CD14-positive monocyte (primary cell): Measurements from ENCODE around the gene KBTBD13. TPM values are rescaled to one million over a fixed set of nuclear protein-coding genes. Genes with fewer than 3 reads are reported as not detected.

Experiments used
- DNase-seq, 3 donors: peaks; one replicate each; pipeline ENCODE4 v3.0.0-alpha.2; 2011 to 2022
- H2AFZ ChIP-seq: 2 replicates; pipeline ENCODE4 v1.6.0; 2012; ENCODE audit warnings: mild to moderate bottlenecking, low read depth, low read length, inconsistent platforms; ENCODE audit not compliant: insufficient read depth, poor library complexity, severe bottlenecking
- H3K27ac ChIP-seq, 2 donors: 1 replicate in 1 of 2; 2 replicates in 1 of 2; pipeline ENCODE4 v1.5.1; 2012 to 2013; ENCODE audit warnings: low read length in 2 of 2, control low read depth in 1 of 2, inconsistent platforms in 1 of 2, low read depth in 1 of 2, mild to moderate bottlenecking in 1 of 2
- H3K27me3 ChIP-seq, 2 donors: one replicate each; pipeline versions ENCODE4 v1.6.0 to v1.6.1; 2011 to 2013; ENCODE audit warnings: low read length in 2 of 2; ENCODE audit not compliant: control insufficient read depth in 2 of 2, insufficient read depth in 2 of 2
- H3K36me3 ChIP-seq, 2 donors: replicated peaks in 1 of 2; 1 replicate in 1 of 2; 2 replicates in 1 of 2; pipeline versions ENCODE4 v1.5.1 to v1.6.1; 2012 to 2013; ENCODE audit warnings: low read length in 2 of 2, control low read depth in 1 of 2, inconsistent platforms in 1 of 2, mild to moderate bottlenecking in 1 of 2; ENCODE audit not compliant: insufficient read depth in 2 of 2, control insufficient read depth in 1 of 2
- H3K4me1 ChIP-seq, 2 donors: 1 replicate in 1 of 2; 2 replicates in 1 of 2; pipeline versions ENCODE4 v1.5.1 to v1.6.1; 2012 to 2013; ENCODE audit warnings: low read length in 2 of 2, control low read depth in 1 of 2, inconsistent platforms in 1 of 2, mild to moderate bottlenecking in 1 of 2, moderate library complexity in 1 of 2; ENCODE audit not compliant: insufficient read depth in 2 of 2, control insufficient read depth in 1 of 2
- H3K4me2 ChIP-seq: replicated peaks from 2 replicates; pipeline ENCODE3; 2012; ENCODE audit warnings: low read length, moderate library complexity, mild to moderate bottlenecking; ENCODE audit not compliant: poor library complexity, severe bottlenecking; ENCODE audit errors: extremely low read depth
- H3K4me3 ChIP-seq, 3 experiments: fragments of 200-600 bp in 1 of 3; sonication (generic) in 1 of 3; replicated peaks in 1 of 3; 1 replicate in 2 of 3; 2 replicates in 1 of 3; pipeline ENCODE4 v1.5.1; 2011 to 2013; ENCODE audit warnings: low read length in 3 of 3, mild to moderate bottlenecking in 3 of 3, control low read depth in 2 of 3, low read depth in 2 of 3, inconsistent platforms in 1 of 3, moderate library complexity in 1 of 3
- H3K79me2 ChIP-seq: 2 replicates; pipeline ENCODE4 v1.6.0; 2012; ENCODE audit warnings: mild to moderate bottlenecking, control low read depth, inconsistent platforms, low read length, moderate library complexity; ENCODE audit not compliant: insufficient read depth
- H3K9ac ChIP-seq: 2 replicates; pipeline ENCODE4 v1.6.0; 2017; ENCODE audit warnings: low read length, mild to moderate bottlenecking; ENCODE audit not compliant: insufficient read depth, poor library complexity, severe bottlenecking
- H3K9me3 ChIP-seq, 2 donors: replicated peaks in 1 of 2; 1 replicate in 1 of 2; 2 replicates in 1 of 2; pipeline versions ENCODE4 v1.5.1 to v1.6.1; 2012 to 2013; ENCODE audit warnings: low read length in 2 of 2, control low read depth in 1 of 2; ENCODE audit not compliant: control insufficient read depth in 1 of 2, insufficient read depth in 1 of 2
- H4K20me1 ChIP-seq: 2 replicates; pipeline ENCODE4 v1.6.0; 2012; ENCODE audit warnings: mild to moderate bottlenecking, low read length, control low read depth, moderate library complexity; ENCODE audit not compliant: insufficient read depth
- H3K27ac Mint-ChIP-seq, 7 donors: one replicate each; pipeline ENCODE4 v1.8.0; 2020; ENCODE audit warnings: mild to moderate bottlenecking in 7 of 7, mixed read lengths in 7 of 7, moderate library complexity in 6 of 7, inconsistent platforms in 2 of 7
- H3K27me3 Mint-ChIP-seq, 3 donors: one replicate each; pipeline ENCODE4 v1.8.0; 2021 to 2022; ENCODE audit warnings: low read depth in 3 of 3, mild to moderate bottlenecking in 3 of 3, mixed read lengths in 3 of 3, moderate library complexity in 3 of 3, inconsistent platforms in 1 of 3
- H3K36me3 Mint-ChIP-seq, 2 donors: one replicate each; pipeline ENCODE4 v1.8.0; 2020; ENCODE audit warnings: mixed read lengths in 2 of 2, inconsistent platforms in 1 of 2, mild to moderate bottlenecking in 1 of 2
- H3K4me1 Mint-ChIP-seq: one replicate; pipeline ENCODE4 v1.8.0; 2020; ENCODE audit warnings: mild to moderate bottlenecking, mixed read lengths
- H3K4me3 Mint-ChIP-seq, 2 donors: one replicate each; pipeline ENCODE4 v1.8.0; 2020; ENCODE audit warnings: mild to moderate bottlenecking in 2 of 2, mixed read lengths in 2 of 2, moderate library complexity in 1 of 2
- H3K9me3 Mint-ChIP-seq, 7 donors: one replicate each; pipeline ENCODE4 v1.8.0; 2020 to 2022; ENCODE audit warnings: mixed read lengths in 7 of 7, mild to moderate bottlenecking in 6 of 7, moderate library complexity in 6 of 7, inconsistent platforms in 2 of 7
- WGBS: methylation state at CpG from one replicate; pipeline ENCODE4 v1.1.5; 2013; ENCODE audit warnings: missing lambda C conversion rate; ENCODE audit not compliant: insufficient coverage; 5-methylcytosine and 5-hydroxymethylcytosine counted together
- intact Hi-C, 2 donors: fragments of 100-400 bp; cut with micrococcal nuclease; formaldehyde crosslinking; loops; one replicate each; pipeline versions ENCODE4 v1.15.0 to v1.15.1; 2023
- polyA plus RNA-seq, 3 donors: library from polyadenylated mRNA; depleted of rRNA in 1 of 3; unstranded in 2 of 3; stranded (reverse) in 1 of 3; fragments of 300-500 nt in 2 of 3; fragments of >200 nt in 1 of 3; fragmentation: Illumina TruSeq in 2 of 3; gene quantifications; 1 replicate in 2 of 3; 2 replicates in 1 of 3; pipeline ENCODE4 v1.2.3, GENCODE V29; 2012 to 2021
- TF ChIP-seq, protein P1 (sequence below): fragments of 200-600 bp; IDR thresholded peaks from one replicate; pipeline ENCODE4 v1.8.0; 2022; ENCODE audit warnings: antibody characterized with exemption, mild to moderate bottlenecking

The KBTBD13 gene
- polyA plus RNA-seq, 3 donors = not detected

DNA sequence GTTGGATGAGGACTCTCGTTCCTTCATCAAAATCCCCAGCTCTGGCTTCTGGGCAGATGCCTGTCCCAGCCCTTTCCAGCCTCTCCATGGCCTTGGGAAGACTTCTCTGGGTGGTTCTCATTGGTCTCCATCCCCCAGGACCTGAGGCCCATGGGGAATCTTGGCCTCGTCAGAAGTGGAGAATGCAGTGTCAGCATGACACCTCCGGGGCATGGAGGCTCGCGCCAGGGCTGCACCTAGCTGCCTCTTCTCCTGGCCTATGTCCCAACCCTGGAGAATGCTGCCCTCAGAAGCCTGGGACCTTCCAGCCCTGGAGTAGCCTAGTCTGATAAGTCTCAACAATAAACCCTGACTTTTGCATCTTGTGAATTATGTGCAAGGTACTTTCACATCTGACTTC, 3.0 kb downstream of the KBTBD13 start:
- no peaks in the 10 kb centered on the region for H3K79me2 ChIP-seq
- Mint-ChIP-seq H3K27ac (no peak overlapping the region), H3K36me3 (peaks cover 0 to 3% of the 10 kb centered on the region in 2 donors), H3K9me3 (peaks cover 2 to 7% (median 5%) of the 10 kb centered on the region in 7 donors), H3K4me3 (no peak overlapping the region), H3K4me1 (peaks cover 12% of the 10 kb centered on the region), H3K27me3 (peaks cover 40 to 73% (median 43%) of the 10 kb centered on the region in 3 donors)
- no peak overlapping the region for H3K9ac ChIP-seq
- H3K4me2 ChIP-seq = no peak overlapping the region
- no peaks in the 10 kb centered on the region for H4K20me1 ChIP-seq
- no peak for DNase-seq
- H3K36me3 ChIP-seq = no peaks in the 10 kb centered on the region
- peaks cover 4 to 6% of the 10 kb centered on the region in 2 donors for H3K4me1 ChIP-seq
- peaks cover 5 to 38% of the 10 kb centered on the region in 2 donors for H3K27me3 ChIP-seq
- peaks cover 0 to 7% of the 10 kb centered on the region in 2 donors for H3K9me3 ChIP-seq
- no peak overlapping the region for H3K4me3 ChIP-seq
- H2AFZ ChIP-seq = no peak overlapping the region
- TF ChIP-seq, protein P1, sequence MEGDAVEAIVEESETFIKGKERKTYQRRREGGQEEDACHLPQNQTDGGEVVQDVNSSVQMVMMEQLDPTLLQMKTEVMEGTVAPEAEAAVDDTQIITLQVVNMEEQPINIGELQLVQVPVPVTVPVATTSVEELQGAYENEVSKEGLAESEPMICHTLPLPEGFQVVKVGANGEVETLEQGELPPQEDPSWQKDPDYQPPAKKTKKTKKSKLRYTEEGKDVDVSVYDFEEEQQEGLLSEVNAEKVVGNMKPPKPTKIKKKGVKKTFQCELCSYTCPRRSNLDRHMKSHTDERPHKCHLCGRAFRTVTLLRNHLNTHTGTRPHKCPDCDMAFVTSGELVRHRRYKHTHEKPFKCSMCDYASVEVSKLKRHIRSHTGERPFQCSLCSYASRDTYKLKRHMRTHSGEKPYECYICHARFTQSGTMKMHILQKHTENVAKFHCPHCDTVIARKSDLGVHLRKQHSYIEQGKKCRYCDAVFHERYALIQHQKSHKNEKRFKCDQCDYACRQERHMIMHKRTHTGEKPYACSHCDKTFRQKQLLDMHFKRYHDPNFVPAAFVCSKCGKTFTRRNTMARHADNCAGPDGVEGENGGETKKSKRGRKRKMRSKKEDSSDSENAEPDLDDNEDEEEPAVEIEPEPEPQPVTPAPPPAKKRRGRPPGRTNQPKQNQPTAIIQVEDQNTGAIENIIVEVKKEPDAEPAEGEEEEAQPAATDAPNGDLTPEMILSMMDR = no peak
- WGBS = 87% methylated on average over 4 of the region's 5 CpGs
- H3K27ac ChIP-seq = no peak overlapping the region
- intact Hi-C loops = no loop called here

DNA sequence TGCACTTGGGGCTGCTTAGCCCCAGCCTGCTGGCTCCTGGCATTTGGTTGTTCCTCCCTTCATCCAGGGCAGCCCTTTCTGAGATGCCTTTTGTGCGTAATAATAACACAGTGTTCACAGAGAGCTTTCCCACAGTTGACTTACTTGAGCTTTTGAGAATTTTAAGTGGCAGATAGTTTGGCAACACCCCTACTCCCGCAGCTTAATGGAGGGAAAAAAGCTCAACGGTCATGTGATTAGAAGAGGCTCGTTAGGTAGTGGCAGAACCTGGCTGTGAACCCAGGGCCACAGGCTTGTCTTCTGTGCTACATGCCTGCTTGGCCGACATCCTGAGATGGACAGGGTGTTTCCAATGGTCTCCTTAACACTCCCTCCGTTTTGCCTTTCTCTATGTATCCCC, 4.7 kb downstream of the KBTBD13 start:
- H3K9ac ChIP-seq = no peak overlapping the region
- H4K20me1 ChIP-seq = no peaks in the 10 kb centered on the region
- no peak overlapping the region for H3K4me3 ChIP-seq
- Mint-ChIP-seq H3K27ac (no peak overlapping the region), H3K27me3 (peaks cover 38 to 76% (median 41%) of the 10 kb centered on the region in 3 donors), H3K9me3 (peaks cover 0 to 7% (median 5%) of the 10 kb centered on the region in 7 donors), H3K4me1 (peaks cover 12% of the 10 kb centered on the region), H3K4me3 (no peak overlapping the region), H3K36me3 (peaks cover 0 to 3% of the 10 kb centered on the region in 2 donors)
- no peak overlapping the region for H2AFZ ChIP-seq
- no peak overlapping the region for H3K27ac ChIP-seq
- WGBS = 93% methylated on average over 5 of the region's 6 CpGs
- peaks cover 4 to 6% of the 10 kb centered on the region in 2 donors for H3K4me1 ChIP-seq
- TF ChIP-seq, protein P1 = no peak
- no peak overlapping the region for H3K4me2 ChIP-seq
- peaks cover 0 to 7% of the 10 kb centered on the region in 2 donors for H3K9me3 ChIP-seq
- no peaks in the 10 kb centered on the region for H3K79me2 ChIP-seq
- no peaks in the 10 kb centered on the region for H3K36me3 ChIP-seq
- intact Hi-C loops = loop anchor here in 1 of 2 donors (10.0 kb wide), 1 partner anchor 346 kb away; no protein-coding TSS in a partner anchor
- peaks cover 5 to 37% of the 10 kb centered on the region in 2 donors for H3K27me3 ChIP-seq
- DNase-seq = no peak
